Common myeloid progenitor, CD34-positive (primary cell): ENCODE results near the gene ADGRV1.
A peak's percentile ranks its signal among the peaks of the same experiment; 100 is the strongest.
"Not testable (repeated sequence)": the region's sequence is repeated elsewhere in the genome, so short reads cannot be mapped to it uniquely, and the experiment has no call there.

Experiments used
- CTCF ChIA-PET: fragments of 350-600 bp; sonication (Branson Sonifier 250); formaldehyde crosslinking; loops from one replicate; lab custom pipeline; 2021; ENCODE audit warnings: antibody characterized with exemption; lab: Charles Lee
- POLR2A ChIA-PET: fragments of 350-600 bp; sonication (Branson Sonifier 250); formaldehyde crosslinking; loops from one replicate; lab custom pipeline; 2021; ENCODE audit warnings: antibody characterized with exemption; lab: Charles Lee
- DNase-seq, 3 donors: peaks; one replicate each; pipeline versions ENCODE4 v3.0.0 to v3.0.0-alpha.2; 2013
- H3K27ac ChIP-seq, 2 experiments: 1 replicate in 1 of 2; 2 replicates in 1 of 2; pipeline ENCODE4 v1.7.0; 2013; ENCODE audit warnings: inconsistent platforms in 2 of 2, low read length in 2 of 2, mild to moderate bottlenecking in 2 of 2, low read depth in 1 of 2, moderate library complexity in 1 of 2; ENCODE audit not compliant: severe bottlenecking in 2 of 2, insufficient read depth in 1 of 2, poor library complexity in 1 of 2
- H3K27me3 ChIP-seq, 5 experiments: replicated peaks in 2 of 5; 1 replicate in 3 of 5; 2 replicates in 2 of 5; pipeline versions ENCODE4 v1.6.1 to v1.7.0; 2013; ENCODE audit warnings: low read length in 4 of 5, mild to moderate bottlenecking in 2 of 5, moderate library complexity in 2 of 5, inconsistent platforms in 1 of 5; ENCODE audit not compliant: insufficient read depth in 5 of 5, control insufficient read depth in 4 of 5
- H3K36me3 ChIP-seq, 4 experiments: 1 replicate in 2 of 4; 2 replicates in 2 of 4; pipeline versions ENCODE4 v1.6.1 to v1.7.0; 2013; ENCODE audit warnings: low read length in 3 of 4, control low read depth in 1 of 4, mild to moderate bottlenecking in 1 of 4; ENCODE audit not compliant: control insufficient read depth in 4 of 4, insufficient read depth in 4 of 4
- H3K4me1 ChIP-seq, 4 experiments: 1 replicate in 3 of 4; 2 replicates in 1 of 4; pipeline versions ENCODE4 v1.6.1 to v1.7.1; 2013; ENCODE audit warnings: low read length in 3 of 4, mild to moderate bottlenecking in 3 of 4, control low read depth in 1 of 4, inconsistent platforms in 1 of 4, moderate library complexity in 1 of 4; ENCODE audit not compliant: control insufficient read depth in 4 of 4, insufficient read depth in 4 of 4; ENCODE audit errors: control extremely low read depth in 1 of 4
- H3K4me3 ChIP-seq, 7 experiments: 1 replicate in 4 of 7; 2 replicates in 3 of 7; pipeline versions ENCODE4 v1.5.1 to v1.7.0; 2013; ENCODE audit warnings: mild to moderate bottlenecking in 7 of 7, low read length in 6 of 7, moderate library complexity in 6 of 7, inconsistent platforms in 2 of 7, low read depth in 2 of 7, control low read depth in 1 of 7; ENCODE audit not compliant: insufficient read depth in 4 of 7, control insufficient read depth in 1 of 7; ENCODE audit errors: extremely low read depth in 1 of 7
- H3K9me3 ChIP-seq, 5 experiments: 1 replicate in 4 of 5; 2 replicates in 1 of 5; pipeline versions ENCODE4 v1.6.1 to v1.7.1; 2013; ENCODE audit warnings: low read length in 4 of 5, mild to moderate bottlenecking in 2 of 5, inconsistent platforms in 1 of 5, low read depth in 1 of 5, moderate library complexity in 1 of 5; ENCODE audit not compliant: control insufficient read depth in 4 of 5, insufficient read depth in 2 of 5; ENCODE audit errors: control extremely low read depth in 1 of 5
- WGBS: methylation state at CpG from one replicate; pipeline ENCODE4 v1.1.5; 2013; ENCODE audit not compliant: insufficient coverage; 5-methylcytosine and 5-hydroxymethylcytosine counted together

ADGRV1 gene

DNA sequence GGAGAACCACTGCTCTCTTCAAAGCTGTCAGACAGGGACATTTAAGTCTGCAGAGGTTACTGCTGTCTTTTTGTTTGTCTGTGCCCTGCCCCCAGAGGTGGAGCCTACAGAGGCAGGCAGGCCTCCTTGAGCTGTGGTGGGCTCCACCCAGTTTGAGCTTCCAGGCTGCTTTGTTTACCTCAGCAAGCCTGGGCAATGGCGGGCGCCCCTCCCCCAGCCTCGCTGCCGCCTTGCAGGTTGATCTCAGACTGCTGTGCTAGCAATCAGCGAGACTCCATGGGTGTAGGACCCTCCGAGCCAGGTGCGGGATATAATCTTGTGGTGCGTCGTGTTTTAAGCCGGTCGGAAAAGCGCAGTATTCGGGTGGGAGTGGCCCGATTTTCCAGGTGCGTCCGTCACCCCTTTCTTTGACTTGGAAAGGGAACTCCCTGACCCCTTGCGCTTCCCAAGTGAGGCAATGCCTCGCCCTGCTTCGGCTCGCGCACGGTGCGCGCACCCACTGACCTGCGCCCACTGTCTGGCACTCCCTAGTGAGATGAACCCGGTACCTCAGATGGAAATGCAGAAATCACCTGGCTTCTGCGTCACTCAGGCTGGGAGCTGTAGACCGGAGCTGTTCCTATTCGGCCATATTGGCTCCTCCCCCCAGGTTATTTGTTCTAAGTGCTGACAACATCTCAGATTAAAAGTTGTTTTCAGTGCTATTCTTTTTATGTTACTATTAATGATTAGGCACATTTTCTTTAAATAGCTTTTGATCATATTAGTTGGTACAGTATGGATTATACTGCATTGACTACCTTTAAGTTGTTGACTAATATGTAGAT is 370.6 kb downstream of the ADGRV1 start:
- H3K4me1 ChIP-seq, H3K36me3 ChIP-seq, H3K27me3 ChIP-seq, DNase-seq, POLR2A ChIA-PET, H3K4me3 ChIP-seq, H3K27ac ChIP-seq, H3K9me3 ChIP-seq: not testable (repeated sequence)
- CTCF ChIA-PET: interaction anchor here (0.7 to 1.0 kb wide), 2 partner anchors 51 to 385 kb away, joined by 3 read pairs; no protein-coding TSS in a partner anchor
- 99% methylated on average over 9 of the region's 29 CpGs for WGBS

DNA sequence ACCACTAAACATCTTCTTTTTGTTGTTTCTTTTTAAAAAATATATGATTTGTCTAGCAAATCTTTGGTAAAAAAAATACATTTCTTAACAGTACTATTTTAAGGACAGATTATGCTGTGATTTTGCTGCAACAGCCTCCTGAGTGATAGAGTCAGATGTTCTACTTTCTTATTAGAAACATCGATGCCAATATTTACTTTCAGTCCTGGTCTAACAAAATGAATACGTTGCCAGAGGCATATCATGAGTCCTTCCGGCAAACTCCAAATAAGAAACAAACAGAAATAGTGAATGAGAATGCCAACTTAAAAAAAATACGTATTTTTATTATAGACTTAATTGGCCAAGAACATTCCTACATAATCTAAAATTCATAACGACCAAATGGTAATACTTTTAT is 371.5 kb downstream of the ADGRV1 start:
- Histone ChIP-seq H3K4me3 (no peak overlapping the region), H3K36me3 (no peaks in the 10 kb centered on the region), H3K27ac (no peak overlapping the region), H3K27me3 (no peaks in the 10 kb centered on the region), H3K9me3 (no peaks in the 10 kb centered on the region), H3K4me1 (peaks cover 0 to 4% (median 0%) of the 10 kb centered on the region in 4 experiments)
- WGBS: 100% methylated on average over 1 of the region's 5 CpGs
- CTCF ChIA-PET: interaction anchor here (1.0 kb wide), 1 partner anchor 52 kb away, joined by 3 read pairs; no protein-coding TSS in a partner anchor
- POLR2A ChIA-PET: no interaction called here
- no peak for DNase-seq

DNA sequence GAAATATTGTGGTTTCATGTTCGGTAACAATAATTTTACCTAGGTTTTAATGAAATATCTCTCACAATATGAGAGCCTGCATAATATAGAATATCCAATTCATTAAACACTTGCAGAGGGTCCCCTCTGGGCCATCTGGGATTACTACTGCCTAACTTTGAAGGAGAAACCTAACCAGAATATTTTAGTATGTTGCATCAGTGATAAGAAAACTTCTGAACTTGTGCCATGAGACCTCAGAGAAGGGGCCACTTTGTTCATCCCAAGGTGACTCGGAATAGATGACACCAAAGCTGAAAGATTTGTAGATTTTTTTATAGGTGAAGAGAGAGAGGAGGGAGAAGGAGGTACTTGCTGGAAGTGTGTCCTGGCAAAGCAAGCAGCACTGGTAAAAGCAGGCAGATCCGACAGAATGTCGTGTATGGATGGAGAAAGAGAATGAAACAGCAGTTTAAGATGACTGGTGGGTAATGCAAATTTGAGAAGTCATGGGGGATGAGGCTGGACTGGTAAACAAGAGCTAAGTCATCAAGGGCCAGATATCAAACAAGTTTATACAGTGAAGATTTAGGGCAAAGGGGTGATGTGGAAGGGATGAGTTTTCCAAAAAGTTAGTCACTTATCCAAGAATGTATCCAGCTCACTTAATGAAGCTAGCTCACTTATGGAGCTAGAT is 372.3 kb downstream of the ADGRV1 start:
- WGBS: 49% methylated on average over 3 of the region's 4 CpGs
- no peak for DNase-seq
- Histone ChIP-seq H3K27me3 (no peaks in the 10 kb centered on the region), H3K4me3 (no peak overlapping the region), H3K27ac (no peak overlapping the region), H3K4me1 (peaks cover 0 to 4% (median 0%) of the 10 kb centered on the region in 4 experiments), H3K9me3 (no peaks in the 10 kb centered on the region), H3K36me3 (no peaks in the 10 kb centered on the region)
- POLR2A ChIA-PET: no interaction called here
- CTCF ChIA-PET: interaction anchor here (0.8 to 4.6 kb wide), 5 partner anchors 66 to 488 kb away, joined by 4 to 40 read pairs (median 7); partner anchors contain the start of gene ARRDC3

DNA sequence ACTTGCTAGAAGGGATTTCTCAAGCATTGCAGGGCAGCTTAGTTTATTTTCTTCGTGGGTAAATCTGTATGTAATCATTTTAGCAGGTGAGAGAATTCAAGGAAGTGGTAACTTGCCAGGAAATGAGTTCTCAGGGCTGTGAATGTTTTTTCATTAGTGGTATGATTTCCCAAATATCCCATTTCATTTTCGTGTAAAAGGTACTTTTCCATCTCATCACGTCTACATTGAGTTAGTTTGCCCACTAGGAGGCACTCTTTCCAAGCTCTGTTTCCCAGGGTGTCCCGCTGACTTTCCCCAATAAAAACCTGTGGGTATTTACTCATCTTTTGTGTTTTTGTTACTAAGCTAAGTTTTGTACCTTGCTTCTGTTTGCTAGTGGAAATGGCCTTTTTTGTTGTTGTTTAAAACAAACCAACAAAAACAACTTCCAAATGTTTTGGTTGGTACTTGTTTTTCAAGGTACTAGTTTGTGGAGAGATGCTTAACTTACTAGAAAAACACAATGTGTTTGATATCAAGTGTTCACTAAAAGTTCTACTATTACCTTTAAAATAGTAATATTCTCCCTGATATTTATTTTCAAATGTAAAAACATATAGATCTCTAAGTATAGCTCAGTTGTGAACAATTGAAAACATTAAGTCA is 373.6 kb downstream of the ADGRV1 start:
- Histone ChIP-seq H3K4me1 (peaks cover 0 to 4% (median 0%) of the 10 kb centered on the region in 4 experiments), H3K36me3 (no peaks in the 10 kb centered on the region), H3K27me3 (no peaks in the 10 kb centered on the region), H3K4me3 (no peak overlapping the region), H3K27ac (no peak overlapping the region), H3K9me3 (no peaks in the 10 kb centered on the region)
- peak; percentile 42 to 53 (median 49) for DNase-seq
- ChIA-PET POLR2A (no interaction called here), CTCF (interaction anchor here (0.8 to 4.6 kb wide), 19 partner anchors 10 to 490 kb away, joined by 3 to 40 read pairs (median 4); partner anchors contain the start of gene ARRDC3)
- WGBS: 0% methylated on average over 2 of the region's 4 CpGs

DNA sequence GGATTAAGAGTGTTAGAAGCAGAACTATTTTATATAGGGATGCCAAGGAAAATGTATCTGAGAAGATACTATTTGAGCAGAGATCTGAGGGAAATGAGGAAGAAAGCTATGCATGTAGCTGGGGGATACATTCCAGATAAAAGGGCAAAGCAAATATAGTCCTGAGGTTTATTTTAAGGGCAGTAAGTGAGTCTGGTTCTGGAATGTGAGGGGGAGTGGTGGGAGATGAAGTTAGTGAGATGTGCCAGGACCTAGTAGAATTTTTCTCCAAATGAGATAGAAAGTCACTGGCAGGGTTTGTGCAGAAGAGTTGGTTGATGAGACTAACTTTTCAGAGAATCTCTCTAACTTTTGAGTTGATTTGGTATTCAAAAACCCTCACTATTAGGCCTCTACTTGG is 374.7 kb downstream of the ADGRV1 start:
- H3K4me3 ChIP-seq: no peak overlapping the region
- H3K27ac ChIP-seq: no peak overlapping the region
- H3K36me3 ChIP-seq: no peaks in the 10 kb centered on the region
- H3K27me3 ChIP-seq: no peaks in the 10 kb centered on the region
- no peaks in the 10 kb centered on the region for H3K9me3 ChIP-seq
- ChIA-PET POLR2A (no interaction called here), CTCF (interaction anchor here (1.0 to 4.6 kb wide), 7 partner anchors 14 to 486 kb away, joined by 3 to 40 read pairs (median 5); partner anchors contain the start of gene ARRDC3)
- peaks cover 0 to 4% (median 0%) of the 10 kb centered on the region in 4 experiments for H3K4me1 ChIP-seq
- DNase-seq: no peak

DNA sequence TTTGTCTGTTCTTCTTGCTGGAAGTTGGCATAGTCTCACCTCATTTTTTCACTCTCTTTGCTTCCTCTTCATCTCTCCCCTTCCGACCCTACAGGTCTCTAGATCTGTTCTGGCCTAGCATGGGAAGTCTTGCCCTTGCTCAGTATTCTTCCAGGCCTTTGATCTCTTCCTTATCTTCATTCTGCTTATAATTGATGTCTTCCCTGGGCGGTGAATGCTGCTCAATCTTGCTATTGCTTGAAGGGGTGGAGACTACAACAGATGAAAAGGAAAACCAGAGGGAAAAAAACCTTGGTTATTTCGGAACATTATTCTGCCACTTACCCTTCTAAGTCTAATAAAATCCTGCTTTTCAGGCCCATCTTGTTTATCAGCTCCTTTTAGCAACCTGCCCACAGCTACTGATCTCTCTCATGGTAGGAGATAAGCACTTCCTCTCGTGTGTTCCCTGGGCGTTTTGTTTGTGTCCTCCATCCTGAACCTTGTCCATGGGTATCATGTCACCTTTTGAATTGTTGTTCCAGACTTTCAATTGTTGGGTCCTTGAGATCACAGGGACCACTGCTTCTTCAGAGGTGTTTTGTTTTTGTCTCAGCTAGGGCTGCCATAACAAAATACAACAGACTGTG is 375.6 kb downstream of the ADGRV1 start:
- POLR2A ChIA-PET: no interaction called here
- Histone ChIP-seq H3K9me3 (no peaks in the 10 kb centered on the region), H3K36me3 (no peaks in the 10 kb centered on the region), H3K27me3 (no peaks in the 10 kb centered on the region), H3K27ac (no peak overlapping the region), H3K4me1 (peaks cover 0 to 4% (median 0%) of the 10 kb centered on the region in 4 experiments), H3K4me3 (no peak overlapping the region)
- CTCF ChIA-PET: interaction anchor here (1.4 to 4.6 kb wide), 2 partner anchors 451 to 485 kb away, joined by 4 to 40 read pairs; partner anchors contain the start of gene ARRDC3
- DNase-seq: no peak
- 92% methylated on average over 4 of the region's 5 CpGs for WGBS
